Activated gamma-delta T cell treated with anti-CD3 and anti-CD28 coated beads, Interleukin-2, amount 50 U/mL, for 16 hours (primary cell): ENCODE measurements around the gene LAMB1.

Experiments used
- DNase-seq: peaks from one replicate; pipeline ENCODE4 v3.0.0-alpha.2; 2020; ENCODE audit warnings: low read depth

LAMB1 gene

GRCh38 chr7:107877731-107878382 is 125.1 kb downstream of the LAMB1 start:
- no peak for DNase-seq

GRCh38 chr7:107876916-107877315 is 126.0 kb downstream of the LAMB1 start:
- no peak for DNase-seq

- DNase-seq = no peak
Measured at GRCh38 chr7:107874605-107875446, 128.1 kb downstream of the LAMB1 start.

GRCh38 chr7:107874111-107874510 is 128.8 kb downstream of the LAMB1 start:
- DNase-seq = no peak
